Stomach (tissue), 4 donors: ENCODE measurements around the gene EXOG.

Experiments used
- CTCF ChIP-seq, 7 experiments: fragments of 450-650 bp in 4 of 7; fragments of 200-600 bp in 3 of 7; sonication (generic) in 3 of 7; IDR thresholded peaks; one replicate each; pipeline ENCODE4 v1.5.1; 2016 to 2019; ENCODE audit warnings: antibody characterized with exemption in 7 of 7, control low read depth in 2 of 7, mild to moderate bottlenecking in 1 of 7
- EP300 ChIP-seq: sonication (generic); formaldehyde crosslinking; IDR thresholded peaks from one replicate; pipeline ENCODE4 v1.6.1; 2017; ENCODE audit warnings: antibody characterized with exemption
- POLR2A ChIP-seq, 4 donors: fragments of 450-650 bp; IDR thresholded peaks; one replicate each; pipeline ENCODE4 v1.6.1; 2016; ENCODE audit warnings: antibody characterized with exemption in 4 of 4, control low read depth in 2 of 4, mild to moderate bottlenecking in 1 of 4, moderate library complexity in 1 of 4
- POLR2AphosphoS5 ChIP-seq, 3 donors: sonication (generic); formaldehyde crosslinking; IDR thresholded peaks; one replicate each; pipeline ENCODE4 v1.6.1; 2016; ENCODE audit warnings: antibody characterized with exemption in 3 of 3

DNA sequence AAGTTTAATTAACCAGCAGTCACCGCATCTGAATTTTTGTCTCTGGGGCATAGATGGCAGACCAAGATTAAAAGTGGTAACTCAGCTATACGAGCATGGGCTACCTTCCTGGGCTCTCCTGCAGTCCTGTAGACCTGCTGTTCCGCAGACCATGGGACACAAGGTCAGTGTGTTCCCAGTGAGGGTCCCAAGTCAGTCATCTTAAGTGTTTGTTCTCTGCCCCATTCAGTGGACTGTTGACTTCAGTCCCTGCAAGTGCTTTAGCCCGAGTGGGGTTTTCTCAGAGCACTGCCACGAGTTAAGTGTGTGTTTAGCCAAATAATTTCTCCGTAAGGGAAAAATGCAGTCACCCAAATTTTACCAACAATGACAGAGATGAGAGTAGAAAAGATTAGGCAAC is 4.9 kb upstream of the EXOG start:
- TF ChIP-seq POLR2A (IDR thresholded peaks at IDR 0.05) = no peak
- TF ChIP-seq CTCF (IDR thresholded peaks at IDR 0.05) = no peak
- no peak for TF ChIP-seq POLR2AphosphoS5 (IDR thresholded peaks at IDR 0.05)
- no peak for TF ChIP-seq EP300
